HepG2 (cell line): ENCODE measurements around the gene ZNF519. TPM values are rescaled to one million over a fixed set of nuclear protein-coding genes. Genes with fewer than 3 reads are reported as not detected.
"Not testable (repeated sequence)": the region's sequence is repeated elsewhere in the genome, so short reads cannot be mapped to it uniquely, and the experiment has no call there.

Experiments
- ATAC-seq: fragments of 200-7000 bp; cut with Tn5 transposase; 3 replicates; pipeline ENCODE4 v1.9.1; 2020; ENCODE audit warnings: mild to moderate bottlenecking, moderate library complexity
- BruUV-seq: library from RNA; stranded (reverse); fragments of 400-500 nt; replicated peaks from 2 replicates; lab custom pipeline; 2021; lab: Mats Ljungman, UMichigan
- CTCF ChIA-PET: fragments of 300-600 bp; formaldehyde crosslinking; extraction: SDS; loops from one replicate; lab custom pipeline; 2021; ENCODE audit warnings: low total read pairs, inconsistent platforms, low intra/inter-chr PET ratio; lab: Yijun Ruan, JAX
- POLR2A ChIA-PET: fragments of 350-600 bp; sonication (Branson Sonifier 250); formaldehyde crosslinking; loops from one replicate; lab custom pipeline; 2020; ENCODE audit warnings: antibody characterized with exemption, inconsistent platforms; lab: Yijun Ruan, JAX
- DNase-seq: peaks from one replicate; pipeline ENCODE4 v3.0.0-alpha.2; 2015; ENCODE audit warnings: low spot score
- FAIRE-seq: peaks from 3 replicates; lab custom pipeline; 2011; peaks lifted over from hg19 to GRCh38; lab: Jason Lieb, UNC
- H2AFZ ChIP-seq: one replicate; pipeline ENCODE4 v1.6.1; 2011; ENCODE audit warnings: low read length, inconsistent platforms
- H3K27ac ChIP-seq: fragments of 300-600 bp; 3 replicates; pipeline ENCODE4 v1.8.0; 2011; ENCODE audit warnings: mixed run types, mild to moderate bottlenecking, mixed read lengths, low read length, inconsistent platforms; ENCODE audit not compliant: insufficient read depth; ENCODE audit errors: extremely low read length
- H3K27me3 ChIP-seq, 2 experiments: fragments of 200-600 bp in 1 of 2; 2 replicates in 1 of 2; 3 replicates in 1 of 2; pipeline versions ENCODE4 v1.6.0 to v1.8.0; 2011; ENCODE audit warnings: low read length in 2 of 2, mild to moderate bottlenecking in 2 of 2, moderate library complexity in 2 of 2, inconsistent platforms in 1 of 2; ENCODE audit not compliant: insufficient read depth in 2 of 2, control insufficient read depth in 1 of 2
- H3K36me3 ChIP-seq, 2 experiments: fragments of 200-600 bp in 1 of 2; replicated peaks in 1 of 2; 2 replicates in 1 of 2; 3 replicates in 1 of 2; pipeline versions ENCODE4 v1.5.1 to v1.8.0; 2011; ENCODE audit warnings: low read length in 2 of 2, inconsistent platforms in 1 of 2; ENCODE audit not compliant: insufficient read depth in 2 of 2, control insufficient read depth in 1 of 2
- H3K4me1 ChIP-seq: 2 replicates; pipeline ENCODE4 v1.5.1; 2012; ENCODE audit warnings: low read length, inconsistent platforms; ENCODE audit not compliant: insufficient read depth
- H3K4me2 ChIP-seq: 2 replicates; pipeline ENCODE4 v1.6.0; 2011; ENCODE audit warnings: low read depth, low read length, inconsistent platforms
- H3K4me3 ChIP-seq, 3 experiments: fragments of 200-600 bp in 1 of 3; sonication (generic), shearing (Covaris generic) in 1 of 3; replicated peaks in 1 of 3; 2 replicates each; pipeline ENCODE4 v1.5.1; 2011 to 2016; ENCODE audit warnings: low read length in 3 of 3, inconsistent platforms in 2 of 3, low read depth in 2 of 3, mild to moderate bottlenecking in 2 of 3, control low read depth in 1 of 3, mixed read lengths in 1 of 3; ENCODE audit not compliant: insufficient read depth in 1 of 3
- H3K79me2 ChIP-seq: one replicate; pipeline ENCODE4 v1.6.1; 2011; ENCODE audit warnings: low read length, inconsistent platforms; ENCODE audit not compliant: insufficient read depth
- H3K9ac ChIP-seq: 2 replicates; pipeline ENCODE4 v1.6.0; 2011; ENCODE audit warnings: mild to moderate bottlenecking, low read depth, low read length, inconsistent platforms; ENCODE audit not compliant: insufficient read depth
- H3K9me3 ChIP-seq: 2 replicates; pipeline ENCODE4 v1.5.1; 2012; ENCODE audit warnings: mild to moderate bottlenecking, low read length
- H4K20me1 ChIP-seq: 2 replicates; pipeline ENCODE4 v1.6.0; 2011; ENCODE audit warnings: inconsistent platforms, mild to moderate bottlenecking, low read length, moderate library complexity; ENCODE audit not compliant: insufficient read depth
- NCOR1 ChIP-seq: fragments of 200-600 bp; sonication (generic); IDR thresholded peaks from 2 replicates; pipeline ENCODE4 v1.7.0; 2017; ENCODE audit warnings: antibody characterized with exemption, low read length, borderline replicate concordance
- ZNF10 ChIP-seq: sonication (generic); formaldehyde crosslinking; IDR thresholded peaks from 2 replicates; pipeline ENCODE4 v1.4.0; 2020; ENCODE audit warnings: mild to moderate bottlenecking, low read depth, missing genetic modification reagents, borderline replicate concordance
- ZNF432 ChIP-seq: sonication (generic); formaldehyde crosslinking; IDR thresholded peaks from 2 replicates; pipeline ENCODE4 v1.5.0; 2020; ENCODE audit warnings: missing genetic modification reagents, mild to moderate bottlenecking, borderline replicate concordance
- ZNF446 ChIP-seq: sonication (generic); formaldehyde crosslinking; IDR thresholded peaks from 2 replicates; pipeline ENCODE4 v1.5.0; 2020; ENCODE audit warnings: mild to moderate bottlenecking, missing genetic modification reagents
- ZNF564 ChIP-seq: sonication (generic); formaldehyde crosslinking; IDR thresholded peaks from 2 replicates; pipeline ENCODE4 v1.8.1; 2023; ENCODE audit warnings: mild to moderate bottlenecking, missing genetic modification reagents
- ZNF784 ChIP-seq: sonication (generic); formaldehyde crosslinking; IDR thresholded peaks from 2 replicates; pipeline ENCODE4 v1.5.1; 2020; ENCODE audit warnings: missing genetic modification reagents, mild to moderate bottlenecking, borderline replicate concordance
- ZSCAN22 ChIP-seq: sonication (generic); formaldehyde crosslinking; IDR thresholded peaks from 2 replicates; pipeline ENCODE4 v1.4.0; 2020; ENCODE audit warnings: mild to moderate bottlenecking, missing genetic modification reagents
- WGBS: methylation state at CpG from one replicate; pipeline ENCODE4 v1.1.6; 2017; ENCODE audit warnings: low lambda C conversion rate; 5-methylcytosine and 5-hydroxymethylcytosine counted together
- in situ Hi-C: cut with HindIII; loops from 2 replicates; pipeline ENCODE4 v1.10.0; 2017; ENCODE audit warnings: low pct_unique_long_range_greater_than_20kb; ENCODE audit not compliant: extremely low pct_ligation_motif_present
- intact Hi-C: fragments of 100-400 bp; cut with micrococcal nuclease; formaldehyde crosslinking; loops from one replicate; pipeline ENCODE4 v1.10.0; 2022; ENCODE audit not compliant: unreplicated experiment
- polyA plus RNA-seq, 8 experiments: library from polyadenylated mRNA; depleted of rRNA in 3 of 8; stranded (reverse) in 7 of 8; unstranded in 1 of 8; fragments of >200 nt; fragmentation: Illumina TruSeq in 4 of 8; extraction: Trizol in 4 of 8; gene quantifications; 2 replicates each; pipeline versions ENCODE4 v1.2.1 to v1.2.3, GENCODE V29; 2011 to 2016; ENCODE audit warnings: low read depth in 4 of 8, missing spikeins in 1 of 8, mixed read lengths in 1 of 8; ENCODE audit not compliant: insufficient read depth in 1 of 8
- total RNA-seq, 5 experiments: library from RNA; depleted of rRNA; stranded (reverse); fragments of >200 nt; fragmentation: Illumina TruSeq; extraction: Trizol; gene quantifications; 2 replicates each; pipeline ENCODE4 v1.2.3, GENCODE V29; 2016; ENCODE audit warnings: low read depth in 1 of 5

ZNF519 gene
- total and polyA plus RNA-seq, 2 of the 13 experiments (the other 11 are each of a cell fraction or from before 2014, with no cell fraction given): 7.3 to 11.1 TPM

GRCh38 chr18:14145581-14146338 is 13.5 kb upstream of the ZNF519 start:
- in situ Hi-C loops, ATAC-seq, DNase-seq, H4K20me1 ChIP-seq, H3K9ac ChIP-seq, H3K36me3 ChIP-seq, H3K4me2 ChIP-seq, H2AFZ ChIP-seq, FAIRE-seq, H3K27me3 ChIP-seq, H3K27ac ChIP-seq, POLR2A ChIA-PET, H3K4me1 ChIP-seq, H3K79me2 ChIP-seq, BruUV-seq, CTCF ChIA-PET, intact Hi-C loops, H3K9me3 ChIP-seq, H3K4me3 ChIP-seq: not testable (repeated sequence)
- 36% methylated on average over 7 of the region's 19 CpGs for WGBS

DNA sequence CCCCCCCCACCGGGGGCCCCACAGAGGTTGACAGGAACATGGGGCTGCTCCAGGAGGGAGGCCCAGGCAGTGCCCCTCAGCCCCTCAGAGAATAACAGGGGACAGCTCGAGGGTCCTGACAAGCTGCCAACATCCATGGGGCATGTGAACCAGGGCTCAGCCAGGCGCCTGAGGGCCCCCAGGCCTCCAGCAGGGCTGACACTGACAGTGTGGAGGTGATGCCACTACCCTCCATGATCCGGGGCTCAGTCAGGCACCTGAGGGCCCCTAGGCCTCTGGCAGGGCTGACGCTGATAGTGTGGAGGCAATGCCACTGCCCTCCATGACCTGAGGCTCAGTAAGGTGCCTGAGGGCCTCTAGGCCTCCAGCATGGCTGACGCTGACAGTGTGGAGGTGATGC is 12.8 kb upstream of the ZNF519 start:
- H3K9me3 ChIP-seq, ATAC-seq, H3K36me3 ChIP-seq, H2AFZ ChIP-seq, H3K4me3 ChIP-seq, in situ Hi-C loops, FAIRE-seq, H3K27ac ChIP-seq, H3K79me2 ChIP-seq, CTCF ChIA-PET, H4K20me1 ChIP-seq, H3K9ac ChIP-seq, intact Hi-C loops, POLR2A ChIA-PET, BruUV-seq, H3K27me3 ChIP-seq, DNase-seq, H3K4me1 ChIP-seq, H3K4me2 ChIP-seq: not testable (repeated sequence)
- WGBS: no CpG with 5 or more reads among the region's 6 CpGs

- WGBS: 20% methylated on average over 1 of the region's 6 CpGs
- TF ChIP-seq ZSCAN22 (CRISPR knock-in tag) (no peak), ZNF446 (CRISPR knock-in tag) (no peak), ZNF432 (CRISPR knock-in tag) (no peak), ZNF784 (CRISPR knock-in tag) (no peak), NCOR1 (no peak), ZNF564 (CRISPR knock-in tag) (no peak), ZNF10 (no peak)
- no peak overlapping the region for H3K27ac ChIP-seq
Observed at GRCh38 chr18:14144628-14144895, 12.3 kb upstream of the ZNF519 start.

More at GRCh38 chr18:14144628-14144895, 12.3 kb upstream of the ZNF519 start:
- no peak overlapping the region for H3K9ac ChIP-seq
- no peaks in the 10 kb centered on the region for H3K79me2 ChIP-seq
- no peaks in the 10 kb centered on the region; a peak in 1 of 5 replicates for H3K27me3 ChIP-seq
- intact Hi-C loops (no loop called here), in situ Hi-C loops (no loop called here)
- no peaks in the 10 kb centered on the region for H3K4me1 ChIP-seq
- ATAC-seq (peak; percentile 4; the same call in 1 of the 3 replicates), DNase-seq (no peak), FAIRE-seq (no peak)
- H2AFZ ChIP-seq: no peak overlapping the region
- H3K4me3 ChIP-seq: no peak overlapping the region
- no peaks in the 10 kb centered on the region for H3K9me3 ChIP-seq
- BruUV-seq: no TSS peak
- POLR2A ChIA-PET: no interaction called here
- no peaks in the 10 kb centered on the region for H3K36me3 ChIP-seq
- no peak overlapping the region for H3K4me2 ChIP-seq
- no peaks in the 10 kb centered on the region for H4K20me1 ChIP-seq
- CTCF ChIA-PET: no interaction called here
